ENCODE results near the gene PRND. TPM values are rescaled to one million over a fixed set of nuclear protein-coding genes. Genes with fewer than 3 reads are reported as not detected.

Gene PRND
- total and polyA plus RNA-seq, 2 of the 13 experiments (the other 11 are each of a cell fraction or from before 2014, with no cell fraction given) = not detected

DNA sequence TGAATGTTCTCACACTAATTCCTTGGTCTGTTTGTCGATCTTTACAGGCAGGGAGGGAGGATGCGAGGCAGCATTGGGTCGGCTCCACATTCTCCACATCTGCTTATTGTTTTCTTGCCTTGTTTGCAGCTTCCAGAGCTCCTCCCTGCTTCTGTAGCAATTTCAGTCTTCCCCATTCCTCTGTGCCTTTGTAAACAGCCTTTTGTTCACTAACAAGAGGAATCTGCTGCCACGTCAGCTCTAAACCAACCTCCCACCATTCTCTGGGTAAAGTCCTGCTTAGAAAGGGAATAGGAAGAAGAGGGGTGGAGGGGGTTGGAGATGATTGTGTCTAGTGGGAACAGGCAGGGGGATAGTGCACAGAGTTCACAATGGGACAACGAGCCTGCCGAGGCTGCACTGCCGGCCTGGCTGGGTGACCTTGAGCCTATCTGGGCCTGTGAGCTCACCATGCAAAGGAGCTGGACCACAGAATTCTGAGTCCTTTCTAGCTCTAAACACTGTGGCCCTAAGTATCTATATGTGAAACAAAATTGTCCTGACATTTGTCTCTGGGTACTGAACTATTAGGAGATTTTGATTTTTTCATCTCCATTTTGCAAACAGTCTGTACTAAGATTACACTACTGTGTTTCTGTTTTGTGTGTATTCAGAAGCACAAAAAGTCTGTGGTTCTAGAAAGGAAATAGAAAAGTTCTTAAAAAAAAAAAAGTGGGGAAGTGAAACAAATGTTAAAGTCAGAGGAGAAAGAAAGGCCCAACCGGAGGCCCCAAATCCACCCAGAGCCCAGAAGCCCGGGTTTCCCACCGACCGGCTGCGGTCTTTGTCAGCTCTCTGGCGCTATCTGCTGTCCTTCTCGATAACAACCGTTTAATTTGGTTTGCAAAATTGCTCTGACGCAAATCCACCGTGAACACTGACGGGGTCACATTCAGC is 1.4 kb upstream of the PRND start (continued):
- TF ChIP-seq ZNF790 (CRISPR knock-in tag; IDR thresholded peaks at IDR 0.05; ENCODE audit: borderline replicate concordance) (no peak), SALL2 (CRISPR knock-in tag; IDR thresholded peaks at IDR 0.05) (no peak), HDAC2 (CRISPR knock-in tag; IDR thresholded peaks at IDR 0.05) (peak; percentile 39; the same call in 1 of the 2 replicates), ZNF543 (CRISPR knock-in tag; IDR thresholded peaks at IDR 0.05) (no peak), GZF1 (CRISPR knock-in tag; IDR thresholded peaks at IDR 0.05) (no peak), ZNF7 (CRISPR knock-in tag; IDR thresholded peaks at IDR 0.05) (no peak), ZNF296 (CRISPR knock-in tag; conservative IDR thresholded peaks at IDR 0.05) (no peak), HES4 (CRISPR knock-in tag; IDR thresholded peaks at IDR 0.05; ENCODE audit: borderline replicate concordance) (no peak), ZNF839 (CRISPR knock-in tag; IDR thresholded peaks at IDR 0.05; ENCODE audit: borderline replicate concordance) (no peak), TBL1XR1 (IDR thresholded peaks at IDR 0.05; ENCODE audit: borderline replicate concordance, low read length, partially characterized antibody) (peak; percentile 52), KLF12 (CRISPR knock-in tag; IDR thresholded peaks at IDR 0.05; ENCODE audit: borderline replicate concordance) (no peak), CBFB (CRISPR knock-in tag; IDR thresholded peaks at IDR 0.05) (no peak), PPARG (CRISPR knock-in tag; conservative IDR thresholded peaks at IDR 0.05) (peak; percentile 50; the same call in 1 of the 2 replicates), FLYWCH1 (CRISPR knock-in tag; IDR thresholded peaks at IDR 0.05) (no peak), TBX2 (CRISPR knock-in tag; IDR thresholded peaks at IDR 0.05; ENCODE audit: borderline replicate concordance) (peak; percentile 47; the same call in 1 of the 2 replicates), ZNF644 (CRISPR knock-in tag; IDR thresholded peaks at IDR 0.05; ENCODE audit: low read depth) (peak; percentile 55; the same call in 1 of the 2 replicates), KMT2A (CRISPR knock-in tag; IDR thresholded peaks at IDR 0.05) (no peak), MTA1 (CRISPR knock-in tag; IDR thresholded peaks at IDR 0.05; ENCODE audit: borderline replicate concordance) (no peak), ZC3H4 (CRISPR knock-in tag; IDR thresholded peaks at IDR 0.05; ENCODE audit: borderline replicate concordance) (no peak), ZNF260 (CRISPR knock-in tag; IDR thresholded peaks at IDR 0.05; ENCODE audit: borderline replicate concordance, low read depth) (no peak), ZNF446 (CRISPR knock-in tag; IDR thresholded peaks at IDR 0.05) (no peak), SMAD9 (CRISPR knock-in tag; IDR thresholded peaks at IDR 0.05) (no peak), ZUFSP (CRISPR knock-in tag; IDR thresholded peaks at IDR 0.05; ENCODE audit: borderline replicate concordance) (no peak), ATRX (CRISPR knock-in tag; IDR thresholded peaks at IDR 0.05; ENCODE audit: borderline replicate concordance) (no peak)
- TF ChIP-seq, protein P1, sequence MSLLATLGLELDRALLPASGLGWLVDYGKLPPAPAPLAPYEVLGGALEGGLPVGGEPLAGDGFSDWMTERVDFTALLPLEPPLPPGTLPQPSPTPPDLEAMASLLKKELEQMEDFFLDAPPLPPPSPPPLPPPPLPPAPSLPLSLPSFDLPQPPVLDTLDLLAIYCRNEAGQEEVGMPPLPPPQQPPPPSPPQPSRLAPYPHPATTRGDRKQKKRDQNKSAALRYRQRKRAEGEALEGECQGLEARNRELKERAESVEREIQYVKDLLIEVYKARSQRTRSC (CRISPR knock-in tag; IDR thresholded peaks at IDR 0.05; ENCODE audit: low read depth) = no peak
- TF ChIP-seq, protein P2, sequence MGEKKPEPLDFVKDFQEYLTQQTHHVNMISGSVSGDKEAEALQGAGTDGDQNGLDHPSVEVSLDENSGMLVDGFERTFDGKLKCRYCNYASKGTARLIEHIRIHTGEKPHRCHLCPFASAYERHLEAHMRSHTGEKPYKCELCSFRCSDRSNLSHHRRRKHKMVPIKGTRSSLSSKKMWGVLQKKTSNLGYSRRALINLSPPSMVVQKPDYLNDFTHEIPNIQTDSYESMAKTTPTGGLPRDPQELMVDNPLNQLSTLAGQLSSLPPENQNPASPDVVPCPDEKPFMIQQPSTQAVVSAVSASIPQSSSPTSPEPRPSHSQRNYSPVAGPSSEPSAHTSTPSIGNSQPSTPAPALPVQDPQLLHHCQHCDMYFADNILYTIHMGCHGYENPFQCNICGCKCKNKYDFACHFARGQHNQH (CRISPR knock-in tag; IDR thresholded peaks at IDR 0.05) = no peak
- TF ChIP-seq, protein P3, sequence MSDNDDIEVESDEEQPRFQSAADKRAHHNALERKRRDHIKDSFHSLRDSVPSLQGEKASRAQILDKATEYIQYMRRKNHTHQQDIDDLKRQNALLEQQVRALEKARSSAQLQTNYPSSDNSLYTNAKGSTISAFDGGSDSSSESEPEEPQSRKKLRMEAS (IDR thresholded peaks at IDR 0.05) = no peak

Measured in HepG2 (cell line).